Upper lobe of left lung (tissue), 4 donors: ENCODE data around the gene ULK4.

ENCODE experiments used
- EP300 ChIP-seq, 4 donors: sonication (generic); formaldehyde crosslinking; IDR thresholded peaks; one replicate each; pipeline ENCODE4 v1.5.1; 2017; ENCODE audit warnings: antibody characterized with exemption in 4 of 4, control low read depth in 2 of 4
- TF ChIP-seq, protein P1 (sequence below), 6 experiments: fragments of 450-650 bp in 4 of 6; fragments of 200-600 bp in 2 of 6; sonication (generic) in 2 of 6; IDR thresholded peaks; one replicate each; pipeline ENCODE4 v1.5.1; 2016 to 2019; ENCODE audit warnings: antibody characterized with exemption in 6 of 6

DNA sequence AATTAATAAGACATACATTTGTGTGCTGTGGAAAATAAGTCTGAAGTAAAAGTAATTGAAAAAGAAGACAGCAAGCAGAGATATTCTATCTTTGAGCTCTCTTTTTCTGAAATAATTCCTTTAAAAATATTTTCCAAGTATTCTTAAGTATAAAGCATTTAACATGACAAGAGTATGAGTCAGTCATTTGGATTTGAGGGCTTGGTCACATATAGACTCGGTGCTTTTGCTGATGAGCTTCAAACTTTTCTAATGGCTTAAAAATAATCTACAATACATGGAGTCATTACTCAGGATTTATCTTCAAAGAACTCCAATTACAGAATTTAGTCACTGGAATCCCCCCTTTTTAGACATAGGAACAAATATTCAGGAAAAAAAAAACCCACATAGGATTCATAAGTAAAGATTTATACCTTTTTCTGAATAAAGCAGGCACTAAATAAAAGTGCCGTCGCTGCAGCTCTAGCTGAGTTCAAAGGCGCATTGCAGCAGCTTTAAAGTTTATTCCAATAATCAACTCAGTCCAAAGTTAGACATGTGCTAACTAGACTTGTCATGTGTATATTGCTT is 615.1 kb downstream of the ULK4 start:
- no peak for TF ChIP-seq EP300 (IDR thresholded peaks at IDR 0.05)
- TF ChIP-seq, protein P1, sequence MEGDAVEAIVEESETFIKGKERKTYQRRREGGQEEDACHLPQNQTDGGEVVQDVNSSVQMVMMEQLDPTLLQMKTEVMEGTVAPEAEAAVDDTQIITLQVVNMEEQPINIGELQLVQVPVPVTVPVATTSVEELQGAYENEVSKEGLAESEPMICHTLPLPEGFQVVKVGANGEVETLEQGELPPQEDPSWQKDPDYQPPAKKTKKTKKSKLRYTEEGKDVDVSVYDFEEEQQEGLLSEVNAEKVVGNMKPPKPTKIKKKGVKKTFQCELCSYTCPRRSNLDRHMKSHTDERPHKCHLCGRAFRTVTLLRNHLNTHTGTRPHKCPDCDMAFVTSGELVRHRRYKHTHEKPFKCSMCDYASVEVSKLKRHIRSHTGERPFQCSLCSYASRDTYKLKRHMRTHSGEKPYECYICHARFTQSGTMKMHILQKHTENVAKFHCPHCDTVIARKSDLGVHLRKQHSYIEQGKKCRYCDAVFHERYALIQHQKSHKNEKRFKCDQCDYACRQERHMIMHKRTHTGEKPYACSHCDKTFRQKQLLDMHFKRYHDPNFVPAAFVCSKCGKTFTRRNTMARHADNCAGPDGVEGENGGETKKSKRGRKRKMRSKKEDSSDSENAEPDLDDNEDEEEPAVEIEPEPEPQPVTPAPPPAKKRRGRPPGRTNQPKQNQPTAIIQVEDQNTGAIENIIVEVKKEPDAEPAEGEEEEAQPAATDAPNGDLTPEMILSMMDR (IDR thresholded peaks at IDR 0.05), result no peak
